GM18502 (cell line): ENCODE results near the gene LAMB4.

ENCODE experiments used
- ATAC-seq: cut with Tn5 transposase; IDR thresholded peaks from one replicate; pipeline ENCODE4 v1.9.1; 2021; ENCODE audit warnings: mild to moderate bottlenecking; ENCODE audit not compliant: unreplicated experiment, poor library complexity

The LAMB4 gene

DNA sequence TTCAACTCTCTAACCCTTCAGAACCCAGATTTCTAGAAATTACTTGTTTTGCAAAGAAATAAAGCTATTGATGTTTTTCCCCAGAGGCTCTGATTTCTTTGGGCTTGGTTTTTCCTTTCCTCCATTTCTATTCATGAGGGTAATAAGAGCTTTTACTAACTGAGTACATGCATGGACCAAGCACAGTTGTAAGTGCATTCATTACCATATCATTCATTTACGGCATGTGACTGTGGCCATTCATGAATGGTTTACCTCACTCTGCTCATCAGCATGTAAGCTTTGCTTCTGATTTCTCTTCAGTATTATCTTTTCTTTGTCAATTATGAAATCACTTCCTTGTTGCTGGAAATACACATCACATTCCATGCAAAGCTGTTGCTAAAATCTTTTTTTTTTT is 42.4 kb downstream of the LAMB4 start:
- no peak for ATAC-seq

DNA sequence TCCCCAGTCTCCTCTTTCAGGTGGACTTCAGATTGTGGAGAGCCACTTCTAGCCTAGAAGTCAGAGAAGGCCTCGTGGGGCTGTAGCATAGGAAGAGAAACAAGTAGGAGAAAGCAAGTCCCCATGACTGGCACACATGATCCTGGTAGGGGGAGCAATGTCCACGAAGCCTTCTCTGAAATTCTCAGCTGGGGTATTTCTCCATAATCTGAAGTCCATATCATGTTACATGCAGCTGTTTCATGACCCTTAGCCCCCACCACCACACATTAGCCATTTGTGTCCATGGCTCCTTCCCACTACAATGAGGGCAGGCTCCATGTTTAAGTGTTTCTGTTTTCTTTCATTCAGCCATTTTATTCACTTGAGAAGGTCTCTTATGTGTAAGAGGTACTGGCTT is 43.2 kb downstream of the LAMB4 start:
- no peak for ATAC-seq

DNA sequence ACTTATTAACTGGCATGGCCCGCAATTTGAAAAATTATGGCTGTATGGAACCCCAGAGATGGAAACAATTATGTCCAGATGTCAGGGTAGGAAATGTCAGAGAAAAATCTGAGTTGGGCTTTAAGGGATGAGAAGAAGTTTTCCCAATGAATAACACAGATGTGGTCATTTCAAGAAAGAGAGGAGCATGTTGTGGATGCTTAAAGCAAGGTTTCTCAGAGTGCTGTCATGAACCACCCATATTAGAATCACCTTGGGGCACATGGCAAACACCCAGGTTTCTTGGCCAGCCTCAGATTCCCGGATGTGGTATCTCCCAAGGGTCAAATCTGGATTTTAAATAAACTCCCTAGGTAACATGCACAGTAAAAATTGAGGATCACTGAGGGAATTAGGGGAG is 43.6 kb downstream of the LAMB4 start:
- no peak for ATAC-seq

DNA sequence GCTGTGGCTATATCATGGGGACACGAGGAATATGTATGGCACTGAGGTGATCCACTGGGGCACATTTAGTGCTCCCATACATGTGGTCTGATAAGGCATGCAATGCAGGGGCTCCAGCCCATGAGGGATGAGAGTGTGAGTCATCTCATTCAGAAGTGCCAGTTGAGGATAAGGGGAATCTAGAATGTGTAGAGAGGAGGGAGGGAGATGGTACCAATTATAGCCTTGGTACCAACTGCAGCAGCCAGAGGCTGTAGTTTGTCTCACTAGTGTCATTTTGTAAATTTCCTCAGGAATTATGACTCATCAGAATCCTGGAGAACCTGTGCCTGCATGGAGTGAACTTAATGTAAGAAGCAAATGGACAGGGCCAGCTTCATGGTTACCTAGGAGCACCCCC is 46.2 kb downstream of the LAMB4 start:
- ATAC-seq: no peak

DNA sequence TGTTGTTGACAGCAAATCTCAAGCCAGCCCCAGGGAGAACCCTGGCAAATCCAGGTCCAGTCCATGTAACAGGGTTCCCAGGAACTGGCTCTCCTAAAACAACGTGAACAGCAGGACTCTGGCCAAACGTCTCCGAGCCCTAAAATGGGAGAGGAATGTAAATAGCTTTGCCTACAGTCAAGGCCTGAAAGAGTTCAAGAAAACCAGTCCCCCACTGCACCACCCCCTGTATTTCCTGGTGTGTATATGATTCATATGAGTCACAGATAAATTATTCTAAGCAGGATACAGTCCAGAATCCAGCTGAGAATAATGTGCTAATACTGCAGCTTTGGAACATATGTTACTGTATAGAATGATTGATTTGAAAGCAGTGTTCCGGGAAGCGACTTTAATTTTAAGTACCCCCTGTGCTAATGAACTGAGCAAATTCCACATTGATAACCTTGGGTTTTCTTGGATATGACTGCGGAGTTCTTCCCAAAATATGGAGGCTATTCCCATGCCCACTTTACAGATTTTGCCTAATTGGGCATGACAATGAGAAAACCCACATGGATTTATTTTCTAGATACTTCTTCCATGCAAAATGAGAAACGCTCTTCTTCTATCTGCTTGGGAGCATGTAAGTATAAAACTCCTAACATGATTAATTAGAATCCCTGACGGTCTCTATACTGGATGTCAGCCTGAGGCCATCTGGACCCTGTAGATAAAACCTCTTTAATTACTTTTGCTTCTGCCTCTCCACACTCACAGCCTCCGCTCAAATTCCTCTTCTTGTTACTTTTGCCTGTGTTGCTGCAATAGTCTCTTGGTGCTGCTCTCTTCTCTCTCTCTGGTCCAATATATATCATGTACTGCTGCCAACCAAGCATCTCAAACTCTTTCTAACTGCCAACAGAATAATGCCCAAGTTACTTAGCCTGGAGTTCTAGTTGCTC is 50.2 kb downstream of the LAMB4 start:
- no peak for ATAC-seq

DNA sequence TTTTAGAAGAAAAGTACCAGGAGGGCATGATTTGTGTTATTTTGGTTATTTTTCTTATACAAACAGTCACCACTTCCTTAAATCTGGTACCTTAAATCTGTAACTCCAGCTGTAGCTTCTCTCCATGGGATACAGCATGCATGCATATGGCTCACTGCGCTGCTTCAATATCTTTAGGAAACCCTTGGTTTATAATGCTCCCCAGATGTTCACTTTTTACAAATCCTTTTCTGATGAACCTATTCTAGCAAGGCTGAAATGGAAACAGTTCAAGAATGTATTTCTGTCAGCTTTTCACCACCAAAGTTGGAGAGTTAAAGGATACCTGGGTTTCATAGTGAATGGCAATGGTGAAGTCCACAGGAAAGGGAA is 50.9 kb downstream of the LAMB4 start:
- no peak for ATAC-seq

DNA sequence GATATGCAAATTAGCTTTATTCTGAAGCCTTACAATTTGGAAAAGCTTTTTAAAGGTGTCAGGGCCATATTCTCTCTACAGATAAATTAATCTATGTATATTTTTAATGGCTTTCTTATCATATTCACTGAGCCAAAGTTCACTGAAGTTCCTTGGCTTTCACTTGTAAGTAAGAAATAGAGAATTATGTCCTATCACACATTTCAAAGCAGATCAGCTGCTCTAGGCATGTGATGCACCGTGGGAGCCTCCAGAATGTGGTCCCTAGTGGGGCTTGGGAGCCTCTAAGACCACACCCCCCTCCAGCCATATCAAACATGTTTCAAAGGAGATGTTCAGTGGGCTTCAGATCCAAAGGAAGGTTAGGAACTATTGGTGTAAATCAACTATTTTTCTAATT is 51.5 kb downstream of the LAMB4 start:
- no peak for ATAC-seq

DNA sequence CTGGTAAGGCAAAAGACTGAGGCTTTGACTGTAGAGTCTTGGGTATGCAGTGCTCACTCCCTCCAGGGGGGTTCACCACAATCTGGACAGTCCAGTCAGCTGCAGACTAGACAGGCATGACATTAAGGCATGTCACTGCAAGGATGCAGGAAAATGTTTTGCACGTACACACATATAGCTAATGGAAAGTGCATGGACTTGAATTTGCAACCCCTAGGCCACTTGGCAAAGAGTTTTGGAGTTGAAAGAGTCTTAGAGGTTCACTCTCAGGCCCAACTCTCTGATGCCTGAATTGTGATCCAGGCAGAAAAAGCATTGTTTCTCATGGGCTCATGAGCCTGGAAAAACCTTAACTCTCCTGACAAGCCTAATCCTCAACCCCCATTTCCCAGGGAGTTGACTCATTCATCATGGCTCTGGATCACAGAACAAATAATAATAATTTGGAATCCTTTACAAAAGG is 51.9 kb downstream of the LAMB4 start:
- ATAC-seq: no peak

DNA sequence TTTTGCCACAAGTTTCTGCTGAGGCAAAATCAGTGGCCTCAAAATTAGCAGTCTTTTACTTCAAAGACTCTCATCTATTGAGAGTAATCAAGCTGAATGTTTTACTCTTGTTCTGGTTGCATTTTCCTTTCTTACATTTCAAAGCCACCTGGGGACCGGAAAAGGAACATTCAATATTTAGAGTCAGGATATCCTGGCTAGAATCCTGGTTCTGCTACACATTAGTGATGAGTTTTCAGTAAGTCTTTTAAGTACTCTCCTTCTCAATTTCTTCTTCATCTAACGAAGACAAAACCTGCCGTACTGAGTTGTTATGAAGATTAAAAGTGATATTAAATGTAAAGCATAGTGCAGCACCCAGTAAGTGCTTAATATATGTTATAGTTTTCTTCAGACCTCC is 52.5 kb downstream of the LAMB4 start:
- ATAC-seq: no peak

DNA sequence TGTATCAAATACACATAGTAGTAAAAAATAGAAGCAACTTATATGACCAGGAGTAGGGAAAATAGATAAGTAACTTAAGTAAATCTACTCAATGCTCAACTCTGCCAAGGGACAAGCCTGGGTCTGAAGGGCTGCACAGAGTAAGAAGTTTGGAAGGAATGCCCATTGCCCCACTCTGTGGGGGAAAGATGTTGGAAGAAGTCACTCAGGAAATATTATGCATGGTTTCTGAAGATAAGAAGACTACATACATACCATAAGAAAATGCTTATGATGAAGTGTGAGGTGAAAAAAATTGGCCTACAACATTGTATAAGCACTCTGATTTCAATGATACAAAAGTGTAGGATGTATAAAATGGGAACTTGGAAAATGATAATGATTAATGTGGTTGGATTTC is 54.0 kb downstream of the LAMB4 start:
- ATAC-seq: no peak

DNA sequence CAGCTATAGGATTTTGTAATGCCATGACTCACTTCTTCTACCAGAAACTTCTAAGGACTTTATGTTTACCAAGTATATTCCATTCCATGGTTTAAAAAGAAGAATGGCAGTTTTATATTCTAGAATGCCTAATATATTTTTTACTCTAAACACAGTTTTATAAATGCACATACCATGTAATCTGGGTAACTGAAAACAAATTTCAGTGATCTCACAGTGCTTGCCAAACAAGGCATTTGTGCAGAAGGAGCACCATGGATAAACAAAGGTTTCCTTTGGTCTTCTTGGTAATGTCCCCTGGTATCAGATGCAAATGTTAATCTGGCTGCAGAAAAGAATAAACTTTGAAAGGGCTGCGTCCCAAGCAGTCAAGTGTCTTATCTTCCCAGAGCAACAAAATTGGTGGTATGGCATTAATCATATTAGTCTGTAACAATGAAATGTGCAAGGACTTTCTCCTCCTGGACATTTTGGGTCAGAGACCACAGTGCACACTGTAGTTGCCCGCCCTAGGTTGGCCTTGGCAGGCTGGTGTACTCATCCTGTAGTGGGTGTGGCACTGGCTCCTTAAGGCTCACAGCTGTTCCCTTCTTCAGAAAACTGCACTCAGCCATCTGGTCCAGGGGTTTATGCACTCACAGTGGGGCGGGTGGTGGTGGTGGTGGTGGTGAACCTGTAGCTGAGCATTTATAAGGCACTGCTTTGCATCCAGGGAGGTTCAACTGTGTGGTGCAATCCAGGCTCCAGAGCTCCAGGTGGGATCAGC is 56.7 kb downstream of the LAMB4 start:
- ATAC-seq: no peak

DNA sequence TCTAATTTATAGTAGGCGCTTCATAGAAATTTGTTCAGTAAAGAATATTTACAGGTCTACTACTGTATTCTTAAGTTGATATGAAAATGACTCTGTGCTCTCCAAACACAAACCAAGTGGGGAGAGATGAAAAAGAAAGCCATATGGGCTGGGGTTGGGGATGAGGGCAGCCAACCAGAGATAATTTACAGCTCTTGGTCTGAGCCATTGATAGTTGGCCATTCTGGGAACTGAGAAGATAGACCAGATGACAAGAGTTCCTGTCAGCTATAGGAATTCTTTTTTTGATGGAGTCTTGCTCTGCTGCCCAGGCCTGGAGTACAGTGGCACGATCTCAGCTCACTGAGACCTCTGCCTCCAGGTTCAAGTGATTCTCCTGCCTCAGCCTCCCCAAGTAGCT is 57.4 kb downstream of the LAMB4 start:
- ATAC-seq: no peak

DNA sequence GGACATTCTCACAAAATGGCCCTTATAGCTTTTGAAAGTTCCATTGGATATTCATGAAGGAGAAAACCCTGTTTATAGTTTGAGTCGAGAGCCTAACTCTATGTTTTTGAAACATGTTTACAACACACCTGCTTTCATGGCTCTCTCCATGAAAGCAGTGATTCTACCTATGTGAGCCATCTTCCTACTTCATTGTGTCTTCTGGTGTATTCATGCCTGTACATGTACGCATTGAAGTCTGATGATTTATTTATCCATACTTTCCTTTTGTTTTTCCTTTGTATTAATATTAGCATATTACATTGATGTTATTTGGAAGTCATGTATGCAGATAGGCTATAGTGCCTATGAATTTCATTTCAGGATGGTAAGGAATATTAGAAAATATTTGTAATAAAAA is 58.0 kb downstream of the LAMB4 start:
- no peak for ATAC-seq

DNA sequence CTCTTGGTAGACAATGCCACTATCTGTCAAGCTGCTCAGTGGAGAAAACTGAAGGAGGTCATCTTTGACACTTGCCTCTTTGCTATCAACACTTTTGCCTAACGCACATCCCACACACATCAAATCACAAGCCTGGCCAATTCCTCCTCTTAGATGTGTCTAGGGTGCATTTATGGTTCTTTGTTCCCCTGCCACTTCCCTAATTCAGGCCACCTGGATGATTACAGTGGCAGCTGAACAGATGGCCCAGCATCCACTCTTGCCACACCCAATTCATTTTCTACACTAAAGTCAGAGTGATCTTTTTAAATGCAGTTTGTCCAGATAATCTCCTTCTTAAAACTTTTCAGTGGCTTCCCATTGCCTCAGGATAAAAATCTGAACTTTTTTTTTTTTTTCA is 58.6 kb downstream of the LAMB4 start:
- no peak for ATAC-seq

DNA sequence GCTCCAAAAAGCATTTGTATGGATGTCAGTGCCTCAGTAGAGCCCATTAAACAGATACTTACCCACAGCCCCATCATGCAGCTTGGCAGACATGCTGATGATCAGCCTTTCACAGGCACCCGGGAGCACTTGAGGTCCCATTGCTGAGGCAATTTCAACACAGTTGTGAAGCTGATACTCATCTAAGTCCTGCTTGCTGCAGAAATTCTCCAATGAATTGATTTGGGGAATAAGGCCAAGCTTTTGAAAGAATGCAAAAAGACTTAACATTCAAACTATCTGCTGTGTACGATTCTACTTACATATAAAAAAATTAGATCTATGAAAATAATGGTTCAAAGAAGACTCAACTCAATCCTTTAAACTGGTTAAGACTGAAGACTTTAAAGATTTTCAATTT is 60.5 kb downstream of the LAMB4 start:
- no peak for ATAC-seq

DNA sequence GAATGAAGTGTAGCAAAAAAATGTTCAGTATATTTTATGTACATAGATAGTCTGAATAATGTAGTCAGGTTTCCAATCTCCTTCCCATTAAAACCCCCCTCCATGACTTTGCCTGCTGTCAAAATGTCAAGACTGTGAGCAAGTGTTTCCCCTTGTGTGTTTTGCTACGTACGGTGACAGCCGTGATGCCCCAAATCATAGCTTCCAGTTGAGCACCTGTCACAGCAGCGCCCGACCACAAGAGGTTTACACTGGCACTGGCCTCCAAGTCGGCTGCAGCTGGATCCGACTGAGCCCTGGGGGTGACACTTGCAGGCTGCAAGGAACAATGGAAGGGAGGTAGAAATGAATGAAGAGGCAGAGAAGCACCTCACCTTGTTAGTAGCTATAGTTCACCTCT is 62.3 kb downstream of the LAMB4 start:
- no peak for ATAC-seq

DNA sequence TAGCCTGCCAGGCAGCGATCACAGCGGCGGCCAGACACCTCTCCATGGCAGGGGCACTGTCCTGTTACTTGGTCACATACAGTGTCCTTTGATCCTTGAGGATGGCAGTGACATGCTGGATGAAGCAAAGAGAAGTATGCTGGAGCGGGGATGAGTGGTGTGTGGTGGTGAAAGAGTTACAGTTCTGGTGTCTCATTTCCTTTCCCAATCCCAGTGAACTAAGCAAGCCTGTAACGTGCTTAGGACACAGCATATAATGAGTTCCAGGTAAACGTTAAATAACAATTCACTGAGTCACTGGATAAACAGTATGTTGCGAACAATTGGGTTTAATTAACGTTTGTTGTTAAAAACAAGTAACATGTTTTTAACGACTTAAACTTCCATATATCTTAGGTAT is 63.7 kb downstream of the LAMB4 start:
- no peak for ATAC-seq

DNA sequence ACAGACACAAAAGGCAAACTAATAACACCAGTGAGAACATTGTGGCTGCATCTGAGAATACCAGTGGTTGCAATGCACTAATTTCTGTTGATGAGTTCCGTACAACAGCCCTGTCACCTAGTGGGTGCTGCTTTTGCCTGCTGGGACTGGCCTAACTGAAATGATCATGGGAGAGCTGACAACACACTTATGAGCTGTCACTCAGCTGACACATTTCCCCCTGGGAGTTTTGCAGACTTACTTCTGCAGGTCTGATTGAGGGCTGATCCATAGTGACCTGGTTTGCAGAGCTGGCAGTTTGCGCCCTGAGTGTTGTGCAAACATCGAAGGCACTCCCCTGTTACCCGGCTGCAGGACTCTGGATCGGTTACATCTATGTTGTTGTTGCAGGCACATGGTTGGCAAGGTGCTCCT is 66.6 kb downstream of the LAMB4 start:
- no peak for ATAC-seq

DNA sequence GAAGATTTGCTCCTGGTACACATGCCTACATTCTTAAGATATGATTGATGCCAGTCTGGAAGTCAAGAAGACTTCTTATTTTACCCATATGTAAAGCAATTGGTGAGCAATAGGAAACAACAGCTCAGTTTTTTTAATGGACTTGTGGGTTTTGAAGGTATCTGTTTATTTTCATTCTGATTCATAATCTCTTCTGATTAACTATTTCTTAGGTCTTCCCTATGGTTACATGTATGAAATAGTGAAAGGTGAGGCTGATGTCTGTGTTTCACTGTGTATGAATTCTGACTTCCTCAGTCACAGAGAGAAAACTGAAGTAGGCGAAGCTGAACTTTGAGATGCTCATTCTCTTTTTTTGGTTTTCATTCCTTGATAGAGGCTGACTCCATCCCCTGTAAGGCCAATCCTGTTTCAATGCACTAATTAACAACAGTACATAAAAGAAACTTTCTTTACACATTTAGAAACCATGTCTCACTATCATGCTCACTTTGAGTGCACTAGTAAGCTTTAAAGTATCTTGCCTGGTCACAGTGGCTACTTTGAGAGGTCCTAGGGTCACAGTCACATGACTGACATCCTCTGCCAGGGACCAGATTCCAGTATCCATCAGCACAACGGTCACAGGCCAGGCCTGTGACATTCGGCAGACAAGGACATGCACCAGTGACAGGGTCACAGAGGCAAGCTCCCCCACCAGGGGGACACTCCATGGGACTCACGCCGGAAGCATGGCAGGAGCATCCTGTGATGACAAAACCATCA is 67.7 kb downstream of the LAMB4 start:
- no peak for ATAC-seq

DNA sequence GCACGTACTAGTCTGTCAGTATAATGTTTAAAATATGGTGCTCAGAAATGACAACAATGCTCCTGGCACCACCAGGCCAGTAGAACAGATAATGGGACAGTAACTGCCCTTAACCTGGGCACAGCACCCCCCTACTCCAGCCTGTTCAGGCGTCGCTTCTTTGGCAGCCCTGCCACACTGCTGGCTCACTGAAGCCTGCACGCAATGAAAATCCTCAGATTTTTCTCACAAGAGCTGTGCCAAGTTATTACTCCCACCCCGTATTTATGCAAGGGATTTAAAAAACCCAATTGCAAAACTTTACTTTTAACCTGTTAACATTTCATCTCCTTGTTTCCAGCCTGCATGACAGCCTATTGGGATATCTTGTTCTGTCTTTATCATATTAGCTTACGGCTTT is 70.6 kb downstream of the LAMB4 start:
- ATAC-seq: no peak

DNA sequence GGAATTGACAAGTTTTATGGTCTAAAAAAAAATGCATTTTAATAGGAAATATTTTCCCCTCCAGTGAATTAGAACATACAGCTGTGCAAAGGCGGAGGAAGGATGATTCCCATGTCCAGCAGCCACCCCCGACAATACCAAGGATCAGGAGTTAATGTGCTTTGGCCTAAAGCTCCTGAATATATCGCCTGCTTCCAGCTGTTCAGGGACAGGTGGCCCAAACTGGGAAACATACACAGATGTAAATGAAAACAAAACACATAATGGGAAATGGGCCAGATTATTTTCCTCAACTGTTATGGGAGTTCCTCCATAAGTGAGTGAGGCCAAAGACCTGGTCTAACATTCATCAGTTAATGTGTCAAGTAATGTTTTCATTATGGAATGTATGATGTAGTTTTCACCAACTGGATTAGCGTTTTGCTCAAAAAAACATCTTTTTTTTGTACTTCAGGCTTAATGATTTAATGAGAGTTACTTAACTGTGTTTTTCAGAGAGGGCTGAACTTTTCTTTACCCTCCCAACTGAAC is 72.1 kb downstream of the LAMB4 start:
- no peak for ATAC-seq
